CD4-positive, alpha-beta T cell (primary cell): Measurements from ENCODE around the gene NOSTRIN. TPM values are rescaled to one million over a fixed set of nuclear protein-coding genes. Genes with fewer than 3 reads are reported as not detected.

Experiments
- ATAC-seq: fragments of 200-7000 bp; cut with Tn5 transposase; one replicate; pipeline ENCODE4 v1.10.0; 2022; ENCODE audit warnings: mild to moderate bottlenecking; ENCODE audit not compliant: poor library complexity
- CTCF ChIA-PET: fragments of 350-600 bp; sonication (Branson Sonifier 250); formaldehyde crosslinking; loops from one replicate; lab custom pipeline; 2021; ENCODE audit warnings: antibody characterized with exemption, inconsistent platforms; lab: Charles Lee
- POLR2A ChIA-PET: fragments of 350-600 bp; sonication (Branson Sonifier 250); formaldehyde crosslinking; loops from one replicate; lab custom pipeline; 2021; ENCODE audit warnings: antibody characterized with exemption, inconsistent platforms; lab: Charles Lee
- DNase-seq, 14 experiments: peaks; one replicate each; pipeline ENCODE4 v3.0.0-alpha.2; 2013 to 2020; ENCODE audit warnings: mixed read lengths in 2 of 14
- H3K27ac ChIP-seq, 2 donors: one replicate each; pipeline versions ENCODE4 v1.5.1 to v1.7.0; 2013; ENCODE audit warnings: low read length in 2 of 2, low read depth in 1 of 2, mild to moderate bottlenecking in 1 of 2
- H3K27me3 ChIP-seq, 2 experiments: 1 replicate in 1 of 2; 2 replicates in 1 of 2; pipeline versions ENCODE4 v1.6.1 to v1.7.0; 2013; ENCODE audit warnings: low read length in 2 of 2, control low read depth in 1 of 2, mild to moderate bottlenecking in 1 of 2, moderate library complexity in 1 of 2; ENCODE audit not compliant: insufficient read depth in 2 of 2, control insufficient read depth in 1 of 2
- H3K36me3 ChIP-seq: one replicate; pipeline ENCODE4 v1.6.1; 2013; ENCODE audit warnings: low read length, control low read depth; ENCODE audit not compliant: insufficient read depth
- H3K4me1 ChIP-seq: one replicate; pipeline ENCODE4 v1.6.1; 2013; ENCODE audit warnings: low read length, control low read depth; ENCODE audit not compliant: insufficient read depth
- H3K4me3 ChIP-seq: one replicate; pipeline ENCODE4 v1.5.1; 2013; ENCODE audit warnings: mild to moderate bottlenecking, low read length, moderate library complexity
- H3K9me3 ChIP-seq, 2 experiments: 1 replicate in 1 of 2; 2 replicates in 1 of 2; pipeline versions ENCODE4 v1.6.1 to v1.7.0; 2013; ENCODE audit warnings: low read length in 2 of 2, mild to moderate bottlenecking in 2 of 2, control low read depth in 1 of 2, moderate library complexity in 1 of 2; ENCODE audit not compliant: control insufficient read depth in 1 of 2, insufficient read depth in 1 of 2
- H3K27ac Mint-ChIP-seq: one replicate; pipeline ENCODE4 v1.8.0; 2020; ENCODE audit warnings: mixed read lengths
- H3K27me3 Mint-ChIP-seq: one replicate; pipeline ENCODE4 v1.8.0; 2021; ENCODE audit warnings: mixed read lengths
- H3K36me3 Mint-ChIP-seq: one replicate; pipeline ENCODE4 v1.8.0; 2021; ENCODE audit warnings: low read depth, mixed read lengths
- H3K4me1 Mint-ChIP-seq: one replicate; pipeline ENCODE4 v1.8.0; 2021; ENCODE audit warnings: low read depth, mixed read lengths
- H3K4me3 Mint-ChIP-seq: one replicate; pipeline ENCODE4 v1.8.0; 2020; ENCODE audit warnings: mild to moderate bottlenecking, mixed read lengths
- H3K9me3 Mint-ChIP-seq: one replicate; pipeline ENCODE4 v1.8.0; 2020; ENCODE audit warnings: mixed read lengths
- intact Hi-C, 2 experiments: fragments of 100-400 bp; cut with DNase I in 1 of 2; cut with micrococcal nuclease in 1 of 2; formaldehyde crosslinking; loops; one replicate each; pipeline versions ENCODE4 v1.15.1 to v1.9.0; 2023 to 2025; cut with DNase I, micrococcal nuclease
- total RNA-seq, 174 experiments: library from RNA in 2 of 174; stranded (reverse) in 2 of 174; gene quantifications; one replicate each; pipeline ENCODE4 v1.2.3 and lab custom pipeline; 2021 to 2026
- TF ChIP-seq, protein P1 (sequence below): fragments of 200-600 bp; IDR thresholded peaks from one replicate; pipeline ENCODE4 v1.8.0; 2022; ENCODE audit warnings: antibody characterized with exemption, mild to moderate bottlenecking

Gene NOSTRIN
- total RNA-seq, 2 experiments from 2014 or later = 0.92 to 1.0 TPM

DNA sequence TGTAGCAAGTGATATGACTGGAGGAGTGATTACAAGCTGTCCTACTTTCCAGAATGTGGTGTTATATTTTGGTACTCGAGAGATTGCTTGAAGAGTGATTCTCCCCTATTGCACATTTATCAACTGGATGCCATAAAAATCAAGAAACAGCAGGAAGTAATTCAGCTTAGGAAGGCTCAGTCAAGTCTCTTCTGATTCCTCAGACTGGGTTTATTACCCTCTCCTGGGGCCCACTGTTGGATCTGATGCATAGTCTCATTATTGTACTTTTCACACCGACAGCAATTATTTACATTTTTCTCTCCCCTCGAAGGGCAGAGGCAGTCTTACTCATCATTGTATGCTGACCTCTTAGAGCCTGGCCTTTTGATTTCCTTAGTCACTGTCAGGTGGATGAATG lies 9.3 kb downstream of the NOSTRIN start:
- Histone ChIP-seq H3K4me1 (no peaks in the 10 kb centered on the region), H3K9me3 (no peaks in the 10 kb centered on the region), H3K27ac (no peak overlapping the region), H3K4me3 (no peak overlapping the region), H3K36me3 (no peaks in the 10 kb centered on the region), H3K27me3 (no peaks in the 10 kb centered on the region)
- Mint-ChIP-seq H3K4me3 (no peak overlapping the region), H3K27ac (no peak overlapping the region), H3K4me1 (no peaks in the 10 kb centered on the region), H3K9me3 (no peaks in the 10 kb centered on the region), H3K27me3 (no peaks in the 10 kb centered on the region), H3K36me3 (no peaks in the 10 kb centered on the region)
- POLR2A ChIA-PET = no interaction called here
- CTCF ChIA-PET = no interaction called here
- no peak for DNase-seq
- TF ChIP-seq, protein P1, sequence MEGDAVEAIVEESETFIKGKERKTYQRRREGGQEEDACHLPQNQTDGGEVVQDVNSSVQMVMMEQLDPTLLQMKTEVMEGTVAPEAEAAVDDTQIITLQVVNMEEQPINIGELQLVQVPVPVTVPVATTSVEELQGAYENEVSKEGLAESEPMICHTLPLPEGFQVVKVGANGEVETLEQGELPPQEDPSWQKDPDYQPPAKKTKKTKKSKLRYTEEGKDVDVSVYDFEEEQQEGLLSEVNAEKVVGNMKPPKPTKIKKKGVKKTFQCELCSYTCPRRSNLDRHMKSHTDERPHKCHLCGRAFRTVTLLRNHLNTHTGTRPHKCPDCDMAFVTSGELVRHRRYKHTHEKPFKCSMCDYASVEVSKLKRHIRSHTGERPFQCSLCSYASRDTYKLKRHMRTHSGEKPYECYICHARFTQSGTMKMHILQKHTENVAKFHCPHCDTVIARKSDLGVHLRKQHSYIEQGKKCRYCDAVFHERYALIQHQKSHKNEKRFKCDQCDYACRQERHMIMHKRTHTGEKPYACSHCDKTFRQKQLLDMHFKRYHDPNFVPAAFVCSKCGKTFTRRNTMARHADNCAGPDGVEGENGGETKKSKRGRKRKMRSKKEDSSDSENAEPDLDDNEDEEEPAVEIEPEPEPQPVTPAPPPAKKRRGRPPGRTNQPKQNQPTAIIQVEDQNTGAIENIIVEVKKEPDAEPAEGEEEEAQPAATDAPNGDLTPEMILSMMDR = no peak
- intact Hi-C loops = no loop called here
- no peak for ATAC-seq

DNA sequence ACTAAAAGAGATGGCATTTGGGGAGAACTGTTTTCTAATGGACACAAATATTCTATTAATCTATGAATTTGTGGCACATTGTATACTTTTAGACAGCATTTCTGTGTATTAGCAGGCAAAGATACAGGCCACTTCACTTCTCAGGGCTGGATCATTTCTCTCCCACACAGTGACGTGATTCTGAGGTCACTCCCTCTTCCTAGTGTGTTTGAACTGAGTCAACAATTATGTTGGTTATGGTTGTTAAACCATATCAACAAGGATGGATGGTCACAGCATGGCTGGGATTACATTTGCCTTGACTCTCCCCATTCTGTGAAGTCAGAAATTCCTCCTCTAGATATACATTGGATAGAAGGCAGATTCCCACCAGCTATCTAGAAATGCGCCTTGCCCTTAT lies 11.6 kb downstream of the NOSTRIN start:
- Histone ChIP-seq H3K27ac (no peak overlapping the region), H3K4me3 (no peak overlapping the region), H3K36me3 (no peaks in the 10 kb centered on the region), H3K9me3 (no peaks in the 10 kb centered on the region), H3K27me3 (no peaks in the 10 kb centered on the region), H3K4me1 (no peaks in the 10 kb centered on the region)
- Mint-ChIP-seq H3K27me3 (no peaks in the 10 kb centered on the region), H3K27ac (no peak overlapping the region), H3K4me1 (no peaks in the 10 kb centered on the region), H3K4me3 (no peak overlapping the region), H3K36me3 (no peaks in the 10 kb centered on the region), H3K9me3 (no peaks in the 10 kb centered on the region)
- ChIA-PET POLR2A (no interaction called here), CTCF (no interaction called here)
- intact Hi-C loops = no loop called here
- TF ChIP-seq, protein P1 = no peak
- ATAC-seq (no peak), DNase-seq (no peak)

DNA sequence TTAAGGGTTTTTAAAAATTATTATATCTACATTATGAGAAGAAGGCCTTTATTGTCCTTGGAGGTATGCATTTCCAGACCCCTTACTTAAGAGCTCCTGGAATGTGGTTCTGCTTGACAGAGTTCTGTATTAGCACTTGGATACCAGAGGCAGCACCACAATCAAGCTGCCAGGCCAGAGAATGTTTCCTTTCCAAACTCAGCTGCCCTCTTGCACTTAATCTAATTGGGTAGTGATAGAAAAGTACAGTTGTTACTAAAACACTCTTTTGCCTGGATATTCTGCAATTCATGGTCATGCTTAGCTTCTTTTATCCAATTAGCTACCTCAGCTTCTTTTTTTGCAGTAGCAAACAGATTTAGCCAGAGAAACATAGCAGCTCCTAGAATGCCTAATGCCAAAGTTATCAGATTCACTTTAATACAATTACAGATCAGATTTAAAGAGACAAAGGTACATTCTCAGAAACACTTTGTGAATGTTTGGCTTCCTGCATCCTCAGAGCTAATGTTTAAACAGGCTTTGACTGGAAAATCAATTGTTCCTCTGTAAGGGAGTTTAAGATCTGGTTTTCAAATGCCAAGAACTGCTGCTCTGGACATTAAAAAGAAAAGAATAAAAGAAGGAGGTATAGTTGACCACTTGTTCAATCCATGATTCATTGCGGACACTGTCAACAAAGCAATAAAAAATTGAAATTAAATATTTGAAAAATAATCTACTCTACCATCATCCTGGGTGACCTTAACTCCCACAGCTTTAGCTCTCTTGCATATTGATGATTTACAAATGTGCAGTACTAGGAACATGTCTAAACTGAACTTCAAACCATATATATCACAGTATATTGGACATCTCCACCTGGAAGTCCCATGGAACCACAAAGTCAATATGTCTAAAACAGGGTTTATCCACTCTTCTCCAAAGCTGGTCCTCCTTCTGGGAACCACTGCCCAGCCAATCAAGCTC lies 12.8 kb downstream of the NOSTRIN start:
- Mint-ChIP-seq H3K9me3 (no peaks in the 10 kb centered on the region), H3K27me3 (no peaks in the 10 kb centered on the region), H3K4me3 (no peak overlapping the region), H3K36me3 (no peaks in the 10 kb centered on the region), H3K27ac (no peak overlapping the region), H3K4me1 (no peaks in the 10 kb centered on the region)
- H3K27me3 ChIP-seq = no peaks in the 10 kb centered on the region
- ChIA-PET CTCF (no interaction called here), POLR2A (no interaction called here)
- H3K4me3 ChIP-seq = no peak overlapping the region
- DNase-seq (no peak), ATAC-seq (no peak)
- TF ChIP-seq, protein P1 = no peak
- no peaks in the 10 kb centered on the region for H3K9me3 ChIP-seq
- H3K4me1 ChIP-seq = no peaks in the 10 kb centered on the region
- H3K36me3 ChIP-seq = no peaks in the 10 kb centered on the region
- intact Hi-C loops = no loop called here
- no peak overlapping the region for H3K27ac ChIP-seq
